Ovary (tissue), 9 donors: ENCODE results near the gene KCNK5. TPM values are rescaled to one million over a fixed set of nuclear protein-coding genes. Genes with fewer than 3 reads are reported as not detected.

ENCODE experiments used
- DNase-seq, 5 donors: peaks; one replicate each; pipeline ENCODE4 v3.0.0-alpha.2; 2019 to 2020
- H3K27ac ChIP-seq, 2 donors: fragments of 200-600 bp; one replicate each; pipeline versions ENCODE4 v1.5.1 to v1.8.0; 2019 to 2022
- H3K27me3 ChIP-seq: fragments of 200-600 bp; one replicate; pipeline ENCODE4 v1.8.0; 2022
- H3K36me3 ChIP-seq: fragments of 200-600 bp; sonication (generic); one replicate; pipeline ENCODE4 v1.5.1; 2019
- H3K4me1 ChIP-seq: one replicate; pipeline ENCODE4 v1.8.1; 2013; ENCODE audit warnings: mild to moderate bottlenecking, moderate library complexity; ENCODE audit not compliant: insufficient read depth
- H3K4me3 ChIP-seq: fragments of 200-600 bp; sonication (generic); one replicate; pipeline ENCODE4 v1.5.1; 2017
- H3K9me3 ChIP-seq, 2 donors: fragments of 200-600 bp in 1 of 2; sonication (generic) in 1 of 2; one replicate each; pipeline versions ENCODE4 v1.5.1 to v1.8.1; 2013 to 2019; ENCODE audit warnings: mild to moderate bottlenecking in 1 of 2, moderate library complexity in 1 of 2
- EP300 ChIP-seq: sonication (generic); formaldehyde crosslinking; IDR thresholded peaks from one replicate; pipeline ENCODE4 v1.6.1; 2017; ENCODE audit warnings: antibody characterized with exemption
- POLR2A ChIP-seq: fragments of 450-650 bp; IDR thresholded peaks from one replicate; pipeline ENCODE4 v1.6.1; 2017; ENCODE audit warnings: antibody characterized with exemption, mild to moderate bottlenecking, moderate library complexity
- WGBS, 3 donors: extraction: QIAGEN DNeasy Blood & Tissue Kit in 1 of 3; methylation state at CpG; one replicate each; pipeline versions ENCODE4 v1.1.5 to v1.1.7; 2013 to 2017; 5-methylcytosine and 5-hydroxymethylcytosine counted together
- intact Hi-C, 4 donors: fragments of 100-400 bp; cut with DNase I; formaldehyde crosslinking; loops; one replicate each; pipeline versions ENCODE4 v1.11.0 to v1.15.1; 2022 to 2023
- polyA plus RNA-seq, 2 donors: library from polyadenylated mRNA; stranded (reverse); fragments of 200-250 nt in 1 of 2; fragments of 350-450 nt in 1 of 2; fragmentation: Illumina TruSeq in 1 of 2; extraction: RNeasy Lipid Tissue Mini Kit (QIAGEN cat#74804) in 1 of 2; gene quantifications; one replicate each; pipeline ENCODE4 v1.2.3, GENCODE V29; 2013 to 2014
- total RNA-seq, 7 donors: library from RNA; depleted of rRNA in 2 of 7; stranded (reverse); fragments of >200 nt in 2 of 7; fragmentation: NEBNext Ultra II Directional in 3 of 7; extraction: Animal tissue kit (Norgen Biotek cat#: 25700) in 3 of 7; gene quantifications; one replicate each; pipeline versions ENCODE4 v1.1.0 to v1.2.4, GENCODE V29; 2016 to 2023
- TF ChIP-seq, protein P1 (sequence below), 3 donors: fragments of 450-650 bp in 2 of 3; fragments of 200-600 bp in 1 of 3; IDR thresholded peaks; one replicate each; pipeline versions ENCODE4 v1.5.1 to v1.8.0; 2016 to 2022; ENCODE audit warnings: antibody characterized with exemption in 3 of 3, mild to moderate bottlenecking in 1 of 3
- donor health status: DM: no; HTN: no; CAD: no; lungs with moderate emphysema.
- donor health status: DM: no; HTN: no; CAD: no.
- donor health status: Bipolar disorder and iron deficiency.
- donor health status: DM: yes; HTN: yes; CAD: no.
- donor health status: DM: no; HTN: no; CAD: no.
- donor health status: DM: yes; HTN: yes; CAD: no.

KCNK5 gene
- total and polyA plus RNA-seq, 9 donors = 1.9 to 15.2 (median 7.9) TPM

DNA sequence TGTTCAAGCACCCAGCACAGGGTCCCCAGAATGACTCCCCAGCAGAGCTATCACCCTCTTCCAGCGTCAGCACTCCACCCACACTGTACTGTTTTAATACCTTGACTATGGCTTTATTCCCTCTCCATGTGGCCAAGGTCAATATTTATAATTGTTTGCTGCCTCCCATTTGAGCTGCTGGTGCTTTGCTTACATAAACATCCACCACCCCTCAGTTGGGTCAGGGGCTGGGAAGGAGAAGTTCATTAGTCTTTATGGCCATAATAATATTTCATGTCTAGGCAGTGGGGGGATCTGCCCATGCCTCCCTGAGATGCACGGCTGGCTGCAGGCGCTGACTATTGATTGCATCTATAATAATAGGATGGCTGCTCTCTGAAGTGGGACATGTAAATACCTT, 72.5 kb downstream of the KCNK5 start:
- intact Hi-C loops = no loop called here
- no peaks in the 10 kb centered on the region for H3K36me3 ChIP-seq
- TF ChIP-seq, protein P1, sequence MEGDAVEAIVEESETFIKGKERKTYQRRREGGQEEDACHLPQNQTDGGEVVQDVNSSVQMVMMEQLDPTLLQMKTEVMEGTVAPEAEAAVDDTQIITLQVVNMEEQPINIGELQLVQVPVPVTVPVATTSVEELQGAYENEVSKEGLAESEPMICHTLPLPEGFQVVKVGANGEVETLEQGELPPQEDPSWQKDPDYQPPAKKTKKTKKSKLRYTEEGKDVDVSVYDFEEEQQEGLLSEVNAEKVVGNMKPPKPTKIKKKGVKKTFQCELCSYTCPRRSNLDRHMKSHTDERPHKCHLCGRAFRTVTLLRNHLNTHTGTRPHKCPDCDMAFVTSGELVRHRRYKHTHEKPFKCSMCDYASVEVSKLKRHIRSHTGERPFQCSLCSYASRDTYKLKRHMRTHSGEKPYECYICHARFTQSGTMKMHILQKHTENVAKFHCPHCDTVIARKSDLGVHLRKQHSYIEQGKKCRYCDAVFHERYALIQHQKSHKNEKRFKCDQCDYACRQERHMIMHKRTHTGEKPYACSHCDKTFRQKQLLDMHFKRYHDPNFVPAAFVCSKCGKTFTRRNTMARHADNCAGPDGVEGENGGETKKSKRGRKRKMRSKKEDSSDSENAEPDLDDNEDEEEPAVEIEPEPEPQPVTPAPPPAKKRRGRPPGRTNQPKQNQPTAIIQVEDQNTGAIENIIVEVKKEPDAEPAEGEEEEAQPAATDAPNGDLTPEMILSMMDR (IDR thresholded peaks at IDR 0.05) = no peak
- TF ChIP-seq POLR2A (no peak), EP300 (no peak)
- no peak for DNase-seq
- H3K4me3 ChIP-seq = no peak overlapping the region
- H3K27ac ChIP-seq = no peak overlapping the region
- H3K27me3 ChIP-seq = no peaks in the 10 kb centered on the region
- WGBS, 3 donors = 16 to 32% (median 24%) methylated on average over 3 of the region's 3 CpGs
- no peaks in the 10 kb centered on the region for H3K9me3 ChIP-seq
- H3K4me1 ChIP-seq = no peaks in the 10 kb centered on the region

DNA sequence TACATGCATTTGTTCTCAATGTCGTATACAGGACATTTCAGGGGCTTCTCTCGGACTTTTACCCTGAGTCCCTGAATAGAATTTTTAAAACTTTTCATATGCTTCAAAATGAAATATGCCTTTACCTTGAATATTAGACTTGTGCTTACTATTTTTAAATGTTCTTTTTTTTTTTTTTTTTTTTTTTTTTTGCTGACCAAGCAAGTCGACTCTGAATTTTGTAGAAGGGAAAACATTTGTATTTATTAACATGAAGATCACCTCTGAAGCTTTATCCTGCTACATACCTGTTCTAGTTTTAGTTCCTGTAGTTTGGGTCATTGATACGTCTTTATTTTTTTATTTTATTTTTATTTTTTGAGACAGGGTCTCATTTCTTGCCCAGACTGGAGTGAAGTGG, 74.6 kb downstream of the KCNK5 start:
- H3K27ac ChIP-seq = no peak overlapping the region
- intact Hi-C loops = no loop called here
- no peaks in the 10 kb centered on the region for H3K4me1 ChIP-seq
- no peaks in the 10 kb centered on the region for H3K36me3 ChIP-seq
- no peaks in the 10 kb centered on the region for H3K9me3 ChIP-seq
- H3K4me3 ChIP-seq = no peak overlapping the region
- TF ChIP-seq, protein P1 (IDR thresholded peaks at IDR 0.05) = no peak
- no peak for TF ChIP-seq EP300
- no peak for TF ChIP-seq POLR2A
- DNase-seq = no peak
- H3K27me3 ChIP-seq = no peaks in the 10 kb centered on the region
- WGBS, 3 donors = 79 to 82% (median 82%) methylated on average over 4 of the region's 4 CpGs

DNA sequence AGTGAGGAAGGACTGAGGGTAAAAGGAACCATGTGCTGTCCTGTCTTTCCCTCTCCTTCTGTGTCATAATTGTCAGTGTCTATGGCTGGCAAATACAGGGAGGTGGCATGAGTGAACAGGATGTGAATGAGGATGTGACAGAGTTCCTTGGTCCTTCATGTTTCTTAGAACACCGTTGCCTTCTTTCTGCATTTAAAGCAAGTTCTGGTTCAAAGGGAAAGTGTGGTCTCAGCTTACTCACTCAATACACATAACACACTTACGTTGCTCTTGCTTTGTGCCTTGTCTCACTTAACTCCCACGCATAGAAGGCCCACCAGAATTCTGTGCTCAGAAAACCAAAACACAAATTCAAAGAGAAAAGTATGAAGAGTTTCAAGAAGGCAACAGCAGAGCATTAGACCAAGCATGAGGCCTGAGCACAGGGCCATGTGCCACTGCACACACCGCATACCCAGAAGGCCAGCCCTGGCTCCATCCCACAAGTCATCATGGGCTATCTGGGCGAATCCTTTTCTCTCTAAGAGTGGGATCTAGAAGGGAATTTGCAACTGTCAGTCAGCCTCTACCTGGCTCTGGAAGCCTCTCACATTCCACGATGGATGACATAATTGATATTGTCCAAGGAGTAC, 75.4 kb downstream of the KCNK5 start:
- Histone ChIP-seq H3K27me3 (no peaks in the 10 kb centered on the region), H3K4me1 (no peaks in the 10 kb centered on the region), H3K4me3 (no peak overlapping the region), H3K36me3 (no peaks in the 10 kb centered on the region), H3K27ac (no peak overlapping the region), H3K9me3 (no peaks in the 10 kb centered on the region)
- 80 to 83% (median 82%) methylated on average over 6 of the region's 6 CpGs for WGBS, 3 donors
- intact Hi-C loops = no loop called here
- no peak for TF ChIP-seq EP300
- TF ChIP-seq POLR2A = no peak
- TF ChIP-seq, protein P1 (IDR thresholded peaks at IDR 0.05) = no peak
- no peak for DNase-seq

DNA sequence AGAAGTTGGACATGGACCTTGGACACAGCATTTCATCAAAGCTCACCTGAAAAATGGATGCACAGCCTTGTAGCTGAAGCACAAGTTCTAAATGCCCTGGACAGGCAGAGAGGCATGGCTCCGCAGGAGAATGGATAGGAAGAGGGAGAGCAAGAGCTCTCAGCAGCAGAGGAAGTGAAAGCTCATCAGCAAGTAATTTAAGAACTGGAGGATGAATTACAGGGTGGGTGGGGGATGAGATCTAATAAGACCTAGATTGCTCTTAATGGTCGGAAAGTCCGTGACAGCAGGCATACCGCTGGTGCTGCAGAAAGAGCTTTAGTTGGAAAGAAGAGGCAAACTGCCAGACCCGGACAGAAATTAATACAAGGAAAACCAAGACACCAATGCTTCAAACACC, 77.0 kb downstream of the KCNK5 start:
- Histone ChIP-seq H3K4me3 (no peak overlapping the region), H3K27me3 (no peaks in the 10 kb centered on the region), H3K9me3 (no peaks in the 10 kb centered on the region), H3K4me1 (no peaks in the 10 kb centered on the region), H3K27ac (no peak overlapping the region), H3K36me3 (no peaks in the 10 kb centered on the region)
- intact Hi-C loops = no loop called here
- WGBS, 3 donors = 48 to 59% (median 56%) methylated on average over 5 of the region's 5 CpGs
- DNase-seq = no peak
- TF ChIP-seq POLR2A (no peak), EP300 (no peak)
- TF ChIP-seq, protein P1 (IDR thresholded peaks at IDR 0.05) = no peak
